Heart left ventricle (tissue), 13 donors: Measurements from ENCODE around the gene CAST.

Source experiments
- POLR2A ChIP-seq, 2 donors: fragments of 450-650 bp; IDR thresholded peaks; one replicate each; pipeline ENCODE4 v1.6.1; 2017; ENCODE audit warnings: antibody characterized with exemption in 2 of 2, mild to moderate bottlenecking in 2 of 2, moderate library complexity in 2 of 2
- TF ChIP-seq, protein P1 (sequence below), 12 donors: fragments of 200-600 bp; sonication (generic) in 4 of 12; IDR thresholded peaks; one replicate each; pipeline versions ENCODE4 v1.5.0 to v1.8.0; 2018 to 2022; ENCODE audit warnings: antibody characterized with exemption in 12 of 12, mild to moderate bottlenecking in 5 of 12
- donor health status: ischemic (EF 13 %, LVEDD 7.1; RV severe dilation, severe dysfunction).
- donor health status: DM: no; HTN: yes; CAD: no.
- donor health status: DM: no; HTN: no; CAD: no.
- donor health status: ischemic (EF 25% LVEDD 6.9; RV normal size, moderate dysfunction).
- donor health status: ischemic (EF 25% LVEDD 5.7; RV mildly dilated, moderate dysfunction).
- donor health status: ischemic (EF 35%, LVEDD 5.7; RV mildly dilated, moderate dysfunction).
- donor health status: nonischemic (EF 11% LVEDD 7.7; RV severe dilation, severe dysfunction).
- donor health status: DM: yes; HTN: yes; CAD: no.
- donor health status: PGD.
- donor health status: ischemic (EF 29% LVEDD 5.4; RV normal size, mild dysfunction).
- donor health status: nonischemic (EF 23%, LVEDD 6.1; RV moderate dilation, normal function).

- TF ChIP-seq POLR2A (IDR thresholded peaks at IDR 0.05): no peak
- TF ChIP-seq, protein P1, sequence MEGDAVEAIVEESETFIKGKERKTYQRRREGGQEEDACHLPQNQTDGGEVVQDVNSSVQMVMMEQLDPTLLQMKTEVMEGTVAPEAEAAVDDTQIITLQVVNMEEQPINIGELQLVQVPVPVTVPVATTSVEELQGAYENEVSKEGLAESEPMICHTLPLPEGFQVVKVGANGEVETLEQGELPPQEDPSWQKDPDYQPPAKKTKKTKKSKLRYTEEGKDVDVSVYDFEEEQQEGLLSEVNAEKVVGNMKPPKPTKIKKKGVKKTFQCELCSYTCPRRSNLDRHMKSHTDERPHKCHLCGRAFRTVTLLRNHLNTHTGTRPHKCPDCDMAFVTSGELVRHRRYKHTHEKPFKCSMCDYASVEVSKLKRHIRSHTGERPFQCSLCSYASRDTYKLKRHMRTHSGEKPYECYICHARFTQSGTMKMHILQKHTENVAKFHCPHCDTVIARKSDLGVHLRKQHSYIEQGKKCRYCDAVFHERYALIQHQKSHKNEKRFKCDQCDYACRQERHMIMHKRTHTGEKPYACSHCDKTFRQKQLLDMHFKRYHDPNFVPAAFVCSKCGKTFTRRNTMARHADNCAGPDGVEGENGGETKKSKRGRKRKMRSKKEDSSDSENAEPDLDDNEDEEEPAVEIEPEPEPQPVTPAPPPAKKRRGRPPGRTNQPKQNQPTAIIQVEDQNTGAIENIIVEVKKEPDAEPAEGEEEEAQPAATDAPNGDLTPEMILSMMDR (IDR thresholded peaks at IDR 0.05): no peak
Measured at GRCh38 chr5:96809921-96810320, 147.7 kb downstream of the CAST start.
